ENCODE measurements around the gene GLT1D1.

The GLT1D1 gene

DNA sequence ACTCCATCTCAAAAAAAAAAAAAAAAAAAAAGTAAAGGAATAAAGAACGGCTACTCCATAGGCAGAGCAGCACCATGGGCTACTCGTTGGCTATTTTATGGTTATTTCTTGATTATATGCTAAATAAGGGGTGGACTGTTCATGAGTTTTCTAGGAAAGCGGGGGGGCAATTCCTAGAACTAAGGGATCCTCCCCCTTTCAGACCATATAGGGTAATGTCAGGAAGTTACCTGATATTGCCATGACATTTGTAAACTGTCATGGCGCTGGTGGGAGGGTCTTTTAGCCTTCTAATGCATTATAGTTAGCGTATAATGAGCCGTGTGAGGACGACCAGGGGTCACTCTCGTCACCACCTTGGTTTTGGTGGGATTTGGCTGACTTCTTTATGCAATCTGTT, 142.3 kb downstream of the GLT1D1 start:
- DNase-seq (ENCODE audit: low read depth in 1 of 2, low spot score in 1 of 2): no peak

DNA sequence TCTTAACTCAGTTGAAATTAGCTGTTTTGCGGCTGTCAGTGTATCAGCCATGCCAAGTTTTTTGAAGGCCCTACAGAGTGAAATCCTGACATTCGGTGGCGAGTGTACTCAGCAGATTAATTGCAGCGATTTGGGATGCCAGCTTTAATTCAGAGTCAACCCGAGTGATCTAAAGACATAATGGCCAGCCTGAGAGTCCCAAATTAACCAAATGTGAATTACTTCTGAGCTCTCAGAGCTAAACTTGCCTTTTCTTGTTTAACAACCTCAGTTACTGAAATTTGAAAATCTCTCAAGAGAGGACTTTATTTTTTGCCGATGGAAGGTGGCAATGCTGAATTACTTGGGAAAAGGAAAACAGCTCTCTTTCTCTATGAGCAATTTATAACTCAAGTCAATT, 148.5 kb downstream of the GLT1D1 start:
- no peak for DNase-seq (ENCODE audit: low read depth in 1 of 2, low spot score in 1 of 2)

DNA sequence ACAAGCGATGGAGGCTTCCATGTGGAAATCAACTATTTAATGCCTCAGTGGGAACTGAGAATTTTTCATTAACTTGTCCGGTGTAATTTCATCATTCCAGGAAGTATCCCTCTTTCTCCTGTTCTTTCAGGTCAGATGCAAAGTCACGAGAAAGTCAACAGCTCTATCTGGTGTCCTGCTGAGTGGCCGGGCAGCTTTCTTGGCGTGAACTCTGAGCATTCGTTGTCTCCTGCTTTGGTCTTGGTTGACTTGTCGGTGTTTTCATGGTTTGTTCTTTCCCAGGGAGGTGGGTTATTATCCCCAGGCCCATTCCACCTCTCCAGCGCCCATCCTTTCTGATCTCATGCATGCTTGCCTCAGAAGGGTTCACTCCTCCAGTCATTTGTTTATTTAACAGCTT, 149.1 kb downstream of the GLT1D1 start:
- DNase-seq (ENCODE audit: low read depth in 1 of 2, low spot score in 1 of 2): no peak

GRCh38 chr12:129005416-129005815, 152.1 kb downstream of the GLT1D1 start:
- no peak for DNase-seq (ENCODE audit: low read depth in 1 of 2, low spot score in 1 of 2)

DNA sequence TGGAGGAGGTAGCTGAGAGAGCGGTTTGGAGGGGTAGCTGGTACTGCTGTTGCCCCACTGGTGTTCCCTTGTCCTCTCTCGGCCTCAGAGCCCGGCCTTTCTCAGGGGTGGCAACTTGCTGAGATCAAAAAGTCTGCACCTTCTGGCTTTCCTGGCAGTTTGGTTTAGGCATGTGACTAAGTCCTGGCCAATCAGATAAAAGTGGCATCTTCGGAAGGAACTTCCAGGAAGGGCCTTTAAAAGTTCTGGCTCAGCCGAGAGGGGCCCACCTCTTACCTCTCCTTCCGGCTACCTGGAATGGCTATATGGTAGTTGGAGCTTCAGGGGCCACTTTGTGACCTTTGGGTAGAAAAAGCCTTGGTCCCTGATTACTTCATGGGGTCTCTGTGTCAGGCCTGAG, 152.6 kb downstream of the GLT1D1 start:
- DNase-seq (ENCODE audit: low read depth in 1 of 2, low spot score in 1 of 2): no peak

- no peak for DNase-seq (ENCODE audit: low read depth in 1 of 2, low spot score in 1 of 2)
These were observed 156.8 kb downstream of the GLT1D1 start for GRCh38 chr12:129009833-129010622.

GRCh38 chr12:129016159-129016558, 162.9 kb downstream of the GLT1D1 start:
- no peak for DNase-seq (ENCODE audit: low read depth in 1 of 2, low spot score in 1 of 2)

GRCh38 chr12:129025055-129025454, 171.8 kb downstream of the GLT1D1 start:
- no peak for DNase-seq (ENCODE audit: low read depth in 1 of 2, low spot score in 1 of 2)

DNA sequence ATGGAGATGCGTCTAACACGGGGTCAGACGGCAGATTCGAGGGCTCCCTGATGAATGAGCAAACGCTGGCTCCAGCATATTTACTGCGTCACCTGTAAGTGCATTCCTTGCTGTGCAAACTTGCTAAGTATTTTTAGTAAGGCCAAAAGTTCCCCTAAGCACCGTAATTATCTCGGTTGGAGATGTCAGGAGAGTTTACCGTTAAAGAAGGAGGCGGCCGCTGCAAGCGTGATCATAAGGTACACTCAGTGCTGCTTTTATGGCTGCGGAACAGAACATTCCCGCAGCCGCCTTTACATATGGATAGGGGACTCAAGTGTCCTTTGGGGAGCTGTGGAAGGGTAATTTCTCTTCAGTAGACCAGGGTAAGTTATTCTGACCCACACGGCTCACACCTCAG, 175.6 kb downstream of the GLT1D1 start:
- DNase-seq (ENCODE audit: low read depth in 1 of 2, low spot score in 1 of 2): no peak
